Adipocyte (in vitro differentiated cells): ENCODE measurements around the gene CCDC34.

Source experiments
- DNase-seq: peaks from one replicate; pipeline ENCODE4 v3.0.0-alpha.2; 2015; ENCODE audit warnings: low read depth
- H3K27me3 ChIP-seq: replicated peaks from 2 replicates; pipeline ENCODE4 v1.7.0; 2013; ENCODE audit warnings: mild to moderate bottlenecking, low read length, moderate library complexity; ENCODE audit not compliant: control insufficient read depth, insufficient read depth
- H3K36me3 ChIP-seq: 2 replicates; pipeline ENCODE4 v1.7.0; 2013; ENCODE audit warnings: low read length, mild to moderate bottlenecking, moderate library complexity; ENCODE audit not compliant: control insufficient read depth, insufficient read depth, severe bottlenecking
- H3K4me1 ChIP-seq: 2 replicates; pipeline ENCODE4 v1.7.0; 2013; ENCODE audit warnings: mild to moderate bottlenecking, low read length, moderate library complexity; ENCODE audit not compliant: control insufficient read depth, insufficient read depth
- H3K4me3 ChIP-seq: 2 replicates; pipeline ENCODE4 v1.7.0; 2013; ENCODE audit warnings: mild to moderate bottlenecking, low read length, moderate library complexity
- H3K9ac ChIP-seq: 2 replicates; pipeline ENCODE4 v1.7.0; 2013; ENCODE audit warnings: mild to moderate bottlenecking, low read length, moderate library complexity
- H3K9me3 ChIP-seq: 2 replicates; pipeline ENCODE4 v1.7.0; 2013; ENCODE audit warnings: mild to moderate bottlenecking, low read length, moderate library complexity; ENCODE audit not compliant: control insufficient read depth

CCDC34 gene

GRCh38 chr11:27295928-27296327 lies 67.1 kb downstream of the CCDC34 start:
- H3K9me3 ChIP-seq = no peaks in the 10 kb centered on the region
- no peak overlapping the region for H3K4me3 ChIP-seq
- peaks cover 1% of the 10 kb centered on the region for H3K4me1 ChIP-seq
- no peaks in the 10 kb centered on the region for H3K36me3 ChIP-seq
- no peaks in the 10 kb centered on the region for H3K27me3 ChIP-seq
- no peak for DNase-seq
- H3K9ac ChIP-seq = peak overlapping the region; percentile 4

- H3K9ac ChIP-seq = no peak overlapping the region
- no peak for DNase-seq
- H3K36me3 ChIP-seq = no peaks in the 10 kb centered on the region
- no peaks in the 10 kb centered on the region for H3K9me3 ChIP-seq
- no peak overlapping the region for H3K4me3 ChIP-seq
- H3K4me1 ChIP-seq = peaks cover 9% of the 10 kb centered on the region
- H3K27me3 ChIP-seq = no peaks in the 10 kb centered on the region
Observed at GRCh38 chr11:27294654-27295053, 68.4 kb downstream of the CCDC34 start.

DNA sequence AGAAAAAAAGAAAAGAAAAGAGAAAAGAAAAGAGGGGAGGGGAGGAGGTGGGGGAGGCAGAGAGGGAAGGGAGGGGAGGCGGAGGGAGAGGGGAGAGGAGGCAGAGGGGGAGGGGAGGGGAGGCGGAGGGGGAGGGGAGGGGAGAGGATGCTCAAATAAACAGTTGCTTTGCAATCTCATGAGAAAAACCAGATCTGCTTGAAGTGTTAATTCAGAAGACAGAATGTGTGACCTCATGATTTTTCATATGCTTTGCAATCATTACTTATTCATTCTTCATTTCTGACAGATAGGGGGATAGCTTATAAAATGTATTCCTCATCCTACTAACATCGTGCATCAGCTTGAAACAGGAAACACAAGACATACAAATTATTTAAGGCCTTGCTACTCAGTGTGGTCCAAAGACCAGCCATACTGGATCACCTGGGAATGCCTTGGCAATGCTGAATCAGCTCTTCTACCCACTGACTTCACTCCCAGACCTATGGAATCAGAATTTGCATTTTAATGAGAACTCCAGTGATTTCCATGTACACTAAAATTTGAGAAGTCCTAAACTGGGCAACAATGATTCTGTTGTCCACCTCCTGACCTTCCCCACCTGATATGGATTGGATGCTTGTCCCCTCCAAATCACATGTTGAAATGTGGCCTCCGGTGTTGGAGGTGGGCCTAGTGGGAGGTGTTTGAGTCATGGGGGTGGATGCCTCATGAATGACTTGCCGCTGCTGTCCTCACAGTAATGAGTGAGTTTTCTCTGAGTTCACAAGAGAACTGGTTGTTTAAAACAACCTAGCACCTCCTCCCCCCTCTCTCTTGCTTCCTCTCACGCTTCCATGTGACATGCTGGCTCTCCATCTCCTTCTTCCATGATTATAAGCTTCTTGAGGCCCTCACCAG lies 69.2 kb downstream of the CCDC34 start:
- no peak overlapping the region for H3K4me3 ChIP-seq
- no peak for DNase-seq
- no peak overlapping the region for H3K9ac ChIP-seq
- H3K27me3 ChIP-seq = no peaks in the 10 kb centered on the region
- H3K9me3 ChIP-seq = no peaks in the 10 kb centered on the region
- H3K4me1 ChIP-seq = peaks cover 9% of the 10 kb centered on the region
- no peaks in the 10 kb centered on the region for H3K36me3 ChIP-seq

- Histone ChIP-seq H3K4me3 (no peak overlapping the region), H3K9me3 (no peaks in the 10 kb centered on the region), H3K4me1 (peaks cover 9% of the 10 kb centered on the region), H3K9ac (no peak overlapping the region), H3K36me3 (no peaks in the 10 kb centered on the region), H3K27me3 (no peaks in the 10 kb centered on the region)
- DNase-seq = no peak
Observed at GRCh38 chr11:27292637-27293010, 70.4 kb downstream of the CCDC34 start.

GRCh38 chr11:27291954-27292636 lies 70.9 kb downstream of the CCDC34 start:
- H3K9ac ChIP-seq = no peak overlapping the region
- peaks cover 9% of the 10 kb centered on the region for H3K4me1 ChIP-seq
- no peaks in the 10 kb centered on the region for H3K27me3 ChIP-seq
- DNase-seq = no peak
- no peak overlapping the region for H3K4me3 ChIP-seq
- no peaks in the 10 kb centered on the region for H3K36me3 ChIP-seq
- H3K9me3 ChIP-seq = no peaks in the 10 kb centered on the region

DNA sequence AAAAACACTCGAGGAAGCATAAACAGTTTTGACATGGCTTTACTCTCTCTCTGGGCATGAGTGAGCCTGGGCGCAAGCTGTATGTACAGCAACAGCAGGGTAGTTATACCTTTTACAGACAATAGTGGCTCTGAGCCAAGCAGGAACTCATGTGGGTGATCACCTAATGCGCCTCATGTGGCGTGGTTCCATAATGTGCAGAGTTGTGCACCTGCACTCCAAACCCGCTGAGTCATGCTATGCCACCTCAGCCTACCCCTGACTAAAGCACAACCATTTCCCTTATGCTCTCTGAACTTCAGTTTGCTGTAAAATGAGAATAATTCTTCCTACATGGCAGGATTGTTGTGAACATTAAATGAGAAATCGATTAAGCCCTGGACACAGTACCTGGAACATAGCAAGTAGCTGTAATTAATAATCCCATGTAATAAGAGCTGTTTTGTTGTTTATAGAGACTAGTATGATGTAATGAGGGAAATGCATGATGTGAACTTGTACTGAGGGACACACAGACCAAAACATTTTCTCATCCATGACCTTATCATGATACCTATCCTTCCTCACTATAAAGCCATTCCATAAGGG lies 71.6 kb downstream of the CCDC34 start:
- no peak for DNase-seq
- H3K9ac ChIP-seq = no peak overlapping the region
- no peaks in the 10 kb centered on the region for H3K9me3 ChIP-seq
- no peaks in the 10 kb centered on the region for H3K36me3 ChIP-seq
- H3K27me3 ChIP-seq = no peaks in the 10 kb centered on the region
- peaks cover 9% of the 10 kb centered on the region for H3K4me1 ChIP-seq
- no peak overlapping the region for H3K4me3 ChIP-seq

- no peak for DNase-seq
- Histone ChIP-seq H3K4me1 (peaks cover 9% of the 10 kb centered on the region), H3K27me3 (no peaks in the 10 kb centered on the region), H3K9ac (no peak overlapping the region), H3K4me3 (no peak overlapping the region), H3K36me3 (no peaks in the 10 kb centered on the region), H3K9me3 (no peaks in the 10 kb centered on the region)
Observed at GRCh38 chr11:27290261-27291050, 72.6 kb downstream of the CCDC34 start.
